ENCODE measurements around the gene ARL6IP6. TPM values are rescaled to one million over a fixed set of nuclear protein-coding genes. Genes with fewer than 3 reads are reported as not detected.

Gene ARL6IP6
- total RNA-seq, 2 donors from 2014 or later, result 10.3 to 12.9 TPM

DNA sequence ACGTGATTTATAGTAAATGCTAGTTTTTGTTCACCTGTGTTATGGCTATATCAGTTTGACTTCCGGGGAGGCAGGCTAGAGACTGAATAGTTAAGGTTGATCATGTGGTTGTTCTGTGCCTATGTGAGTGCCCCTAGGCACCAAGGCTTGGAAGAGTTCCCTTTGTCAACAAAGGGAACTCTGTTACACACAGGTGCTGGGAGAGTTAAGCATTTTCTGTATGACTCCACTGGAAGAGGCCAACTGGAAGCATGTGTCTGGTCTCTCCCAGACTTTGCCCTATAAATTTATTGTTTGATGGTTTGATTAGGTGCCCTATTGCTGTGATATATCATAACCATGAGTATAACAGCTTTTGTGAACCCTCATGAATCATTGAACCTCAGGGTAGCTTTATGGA is 63.8 kb downstream of the ARL6IP6 start:
- intact Hi-C loops (cut with DNase I), result no loop called here
- no peak for DNase-seq (ENCODE audit: low spot score)

DNA sequence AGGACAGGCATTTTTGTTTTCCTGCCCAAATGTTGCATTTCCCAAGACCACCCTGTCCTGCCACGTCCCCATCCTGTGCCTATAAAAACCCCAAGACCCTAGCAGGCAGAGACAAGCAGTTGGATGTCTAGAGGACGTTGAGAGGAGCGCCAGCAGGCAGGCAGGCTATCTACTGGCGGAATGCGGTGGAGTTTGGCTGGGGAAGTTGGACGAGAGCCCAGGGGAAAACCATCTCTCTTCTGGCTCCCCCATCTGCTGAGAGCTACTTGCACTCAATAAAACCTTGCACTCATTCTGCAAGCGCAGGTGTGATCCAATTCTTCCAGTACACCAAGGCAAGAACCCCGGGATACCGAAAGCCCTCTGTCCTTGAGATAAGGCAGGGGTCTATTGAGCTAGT is 72.5 kb downstream of the ARL6IP6 start:
- no peak for DNase-seq (ENCODE audit: low spot score)
- intact Hi-C loops (cut with DNase I), result no loop called here

DNA sequence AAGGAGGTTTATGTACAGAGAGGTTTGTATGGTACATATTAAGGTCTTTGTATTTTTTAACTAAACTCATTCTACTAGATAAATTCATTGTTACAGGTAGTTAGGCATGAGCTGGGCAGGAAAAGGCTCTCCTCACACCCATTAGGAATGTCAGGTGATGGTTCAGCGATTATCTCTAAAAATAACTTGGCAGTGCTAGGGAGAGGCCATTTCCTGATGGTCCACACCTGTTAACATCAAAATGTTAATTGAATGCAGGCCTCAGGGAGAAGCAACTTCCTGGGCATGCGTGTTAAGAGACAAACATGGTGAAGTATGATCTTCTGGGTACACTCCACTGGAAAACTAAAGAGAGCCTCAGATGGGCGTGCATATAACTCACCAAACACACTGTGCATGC is 73.6 kb downstream of the ARL6IP6 start:
- intact Hi-C loops (cut with DNase I), result no loop called here
- no peak for DNase-seq (ENCODE audit: low spot score)

DNA sequence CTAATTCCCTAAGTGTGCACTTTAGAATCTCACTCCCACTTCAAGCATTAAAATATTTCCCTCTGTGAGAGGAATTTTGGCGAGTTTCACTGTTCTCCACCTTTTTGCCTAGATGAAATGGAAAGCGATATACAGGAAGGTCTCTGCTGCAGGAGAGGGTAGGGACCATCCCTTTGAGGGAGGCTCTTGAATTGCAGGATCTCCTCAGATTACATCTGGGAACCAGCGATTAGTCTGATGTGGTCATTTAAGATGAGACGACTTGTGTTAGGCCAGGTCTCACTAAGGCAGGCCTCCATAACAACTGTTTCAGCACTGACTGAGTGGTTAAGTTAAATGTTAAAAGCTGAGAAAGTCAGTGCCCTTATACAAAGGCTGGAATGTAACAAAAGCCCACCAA is 74.6 kb downstream of the ARL6IP6 start:
- no peak for DNase-seq (ENCODE audit: low spot score)
- intact Hi-C loops (cut with DNase I), result no loop called here

DNA sequence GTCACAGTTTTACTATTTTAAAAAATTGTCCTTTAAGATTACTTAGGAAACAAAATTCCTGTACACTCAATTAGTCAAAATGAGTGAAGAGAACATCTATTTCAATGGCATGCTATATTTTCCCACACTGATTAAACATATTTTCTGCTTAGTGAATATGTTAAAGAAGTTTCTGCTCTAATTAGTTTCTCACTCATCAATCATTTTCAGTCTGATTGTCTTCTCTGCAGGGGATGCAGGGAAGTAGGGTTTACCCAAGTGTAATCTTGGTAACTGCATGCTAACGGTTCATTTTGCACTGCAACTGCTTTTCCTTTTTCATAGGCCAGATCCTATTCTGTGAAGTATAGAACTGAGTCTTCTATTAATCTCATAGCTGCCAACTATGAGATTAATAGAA is 78.5 kb downstream of the ARL6IP6 start:
- intact Hi-C loops (cut with DNase I), result no loop called here
- no peak for DNase-seq (ENCODE audit: low spot score)

DNA sequence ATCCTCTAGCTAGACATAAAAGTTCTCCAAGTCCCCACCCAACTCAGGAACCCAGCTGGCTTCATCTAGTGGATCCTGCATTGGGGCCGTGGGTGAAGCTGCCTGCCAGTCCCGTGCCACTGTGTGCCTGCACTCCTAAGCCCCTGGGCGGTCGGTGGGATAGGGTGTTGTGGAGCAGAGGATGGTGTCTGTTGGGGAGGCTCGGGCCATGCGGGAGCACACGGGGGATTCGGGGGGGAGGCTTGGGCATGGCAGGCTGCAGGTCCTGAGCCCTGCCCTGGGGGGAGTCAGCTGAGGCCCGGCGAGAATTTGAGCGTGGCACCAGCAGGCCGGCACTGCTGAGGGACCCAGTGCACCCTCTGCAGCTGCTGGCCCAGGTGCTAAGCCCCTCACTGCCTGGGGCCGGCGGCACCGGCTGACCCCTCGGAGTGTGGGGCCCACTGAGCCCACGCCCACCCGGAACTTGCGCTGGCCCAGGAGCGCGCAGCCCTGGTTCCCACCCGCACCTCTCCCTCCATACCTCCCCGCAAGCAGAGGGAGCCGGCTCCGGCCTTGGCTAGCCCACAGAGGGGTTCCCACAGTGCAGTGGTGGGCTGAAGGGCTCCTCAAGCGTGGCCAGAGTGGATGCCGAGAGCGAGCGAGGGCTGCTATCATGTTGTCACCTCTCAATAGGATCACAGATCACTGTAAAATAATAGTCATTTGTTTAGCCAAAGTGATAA is 86.4 kb downstream of the ARL6IP6 start:
- intact Hi-C loops (cut with DNase I), result no loop called here
- DNase-seq (ENCODE audit: low spot score), result no peak

DNA sequence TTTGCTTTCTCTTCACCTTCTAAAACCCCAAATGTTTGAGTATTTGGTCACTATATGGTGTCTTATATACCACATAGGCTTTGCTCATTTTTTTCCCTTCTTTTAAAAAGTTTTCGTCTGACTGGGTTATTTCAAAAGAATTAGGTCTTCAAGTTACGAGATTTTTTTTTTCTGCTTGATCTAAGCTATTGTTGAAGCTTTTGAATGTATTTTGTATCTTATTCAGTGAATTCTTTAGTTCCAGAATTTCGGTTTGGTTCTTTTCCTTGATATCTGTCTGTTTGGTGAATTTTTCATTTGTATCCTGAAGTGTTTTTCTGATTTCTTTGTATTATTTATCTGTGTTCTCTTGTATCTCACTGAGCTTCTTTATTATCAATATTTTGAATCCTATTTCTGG is 93.5 kb downstream of the ARL6IP6 start:
- no peak for DNase-seq (ENCODE audit: low spot score)
- intact Hi-C loops (cut with DNase I), result no loop called here

Other genes with a start within 250 kb of the ARL6IP6 start
- 10 to 100 TPM; 62.2 to 69.2 TPM for gene PRPF40A, start 1.2 kb upstream of the ARL6IP6 start, total RNA-seq

Data from posterior vena cava (tissue), 2 donors.